Stimulated activated naive CD8-positive, alpha-beta T cell treated with anti-CD3 and anti-CD28 coated beads, Interleukin-15, Interleukin-2, amounts not matched to agents 100 ng/mL and 50 ng/mL, for 24 hours (primary cell): ENCODE results near the gene SEPTIN2.

ENCODE experiments used
- H3K27ac Mint-ChIP-seq: one replicate; pipeline ENCODE4 v1.8.0; 2021; ENCODE audit warnings: mild to moderate bottlenecking, mixed read lengths
- H3K27me3 Mint-ChIP-seq: one replicate; pipeline ENCODE4 v1.8.0; 2021; ENCODE audit warnings: mixed read lengths
- H3K36me3 Mint-ChIP-seq: one replicate; pipeline ENCODE4 v1.8.0; 2021; ENCODE audit warnings: low read depth, mixed read lengths
- H3K4me1 Mint-ChIP-seq: one replicate; pipeline ENCODE4 v1.8.0; 2021; ENCODE audit warnings: low read depth, mixed read lengths
- H3K4me3 Mint-ChIP-seq: one replicate; pipeline ENCODE4 v1.8.0; 2021; ENCODE audit warnings: mild to moderate bottlenecking, mixed read lengths
- H3K9me3 Mint-ChIP-seq: one replicate; pipeline ENCODE4 v1.8.0; 2021; ENCODE audit warnings: mixed read lengths

The SEPTIN2 gene

GRCh38 chr2:241315879-241316631, at the start of gene SEPTIN2:
SEPTIN2 (plus strand) TSS chr2:241315925; CDS start chr2:241324233, 8,308 bp downstream.
- peaks cover 77% of the 10 kb centered on the region for H3K4me1 Mint-ChIP-seq
- peak within 1 kb of the TSS; percentile 98 for H3K4me3 Mint-ChIP-seq
- peak within 1 kb of the TSS; percentile 99 for H3K27ac Mint-ChIP-seq
- H3K9me3 Mint-ChIP-seq, result no peaks in the 10 kb centered on the region
- H3K36me3 Mint-ChIP-seq, result peaks cover 38% of the 10 kb centered on the region
- no peaks in the 10 kb centered on the region for H3K27me3 Mint-ChIP-seq

- H3K27me3 Mint-ChIP-seq, result no peaks in the 10 kb centered on the region
- peaks cover 33% of the 10 kb centered on the region for H3K4me1 Mint-ChIP-seq
- no peak overlapping the region for H3K27ac Mint-ChIP-seq
- H3K36me3 Mint-ChIP-seq, result peaks cover 54% of the 10 kb centered on the region
- no peaks in the 10 kb centered on the region for H3K9me3 Mint-ChIP-seq
- H3K4me3 Mint-ChIP-seq, result no peak overlapping the region
Observed at GRCh38 chr2:241267249-241268067, 48.3 kb upstream of the SEPTIN2 start.

- H3K4me1 Mint-ChIP-seq, result peaks cover 38% of the 10 kb centered on the region
- H3K4me3 Mint-ChIP-seq, result no peak overlapping the region
- no peaks in the 10 kb centered on the region for H3K27me3 Mint-ChIP-seq
- H3K27ac Mint-ChIP-seq, result no peak overlapping the region
- peaks cover 45% of the 10 kb centered on the region for H3K36me3 Mint-ChIP-seq
- H3K9me3 Mint-ChIP-seq, result no peaks in the 10 kb centered on the region
Observed at GRCh38 chr2:241268306-241268705, 47.4 kb upstream of the SEPTIN2 start.

- Mint-ChIP-seq H3K4me3 (no peak overlapping the region), H3K27ac (no peak overlapping the region), H3K4me1 (peaks cover 43% of the 10 kb centered on the region), H3K36me3 (peaks cover 41% of the 10 kb centered on the region), H3K27me3 (no peaks in the 10 kb centered on the region), H3K9me3 (no peaks in the 10 kb centered on the region)
Observed at GRCh38 chr2:241268716-241269445, 46.8 kb upstream of the SEPTIN2 start.

GRCh38 chr2:241269707-241270520, 45.8 kb upstream of the SEPTIN2 start:
- Mint-ChIP-seq H3K27ac (no peak overlapping the region), H3K4me1 (peaks cover 50% of the 10 kb centered on the region), H3K9me3 (no peaks in the 10 kb centered on the region)

GRCh38 chr2:241270531-241270930, 45.2 kb upstream of the SEPTIN2 start:
- peaks cover 50% of the 10 kb centered on the region for H3K4me1 Mint-ChIP-seq
- peaks cover 5% of the 10 kb centered on the region for H3K9me3 Mint-ChIP-seq
- no peaks in the 10 kb centered on the region for H3K27me3 Mint-ChIP-seq
- H3K36me3 Mint-ChIP-seq, result peaks cover 49% of the 10 kb centered on the region
- H3K4me3 Mint-ChIP-seq, result peak overlapping the region; percentile 38
- H3K27ac Mint-ChIP-seq, result no peak overlapping the region

More at GRCh38 chr2:241269707-241270520, 45.8 kb upstream of the SEPTIN2 start:
- no peaks in the 10 kb centered on the region for H3K27me3 Mint-ChIP-seq
- H3K36me3 Mint-ChIP-seq, result peaks cover 46% of the 10 kb centered on the region
- H3K4me3 Mint-ChIP-seq, result no peak overlapping the region

- peaks cover 5% of the 10 kb centered on the region for H3K9me3 Mint-ChIP-seq
- H3K27me3 Mint-ChIP-seq, result no peaks in the 10 kb centered on the region
- H3K27ac Mint-ChIP-seq, result peak overlapping the region; percentile 93
- peaks cover 48% of the 10 kb centered on the region for H3K36me3 Mint-ChIP-seq
- H3K4me3 Mint-ChIP-seq, result peak overlapping the region; percentile 91
- H3K4me1 Mint-ChIP-seq, result peaks cover 50% of the 10 kb centered on the region
Observed at GRCh38 chr2:241271706-241272302, 43.9 kb upstream of the SEPTIN2 start.

- H3K4me3 Mint-ChIP-seq, result peak overlapping the region; percentile 80
- H3K9me3 Mint-ChIP-seq, result peaks cover 5% of the 10 kb centered on the region
- peaks cover 50% of the 10 kb centered on the region for H3K4me1 Mint-ChIP-seq
- peaks cover 42% of the 10 kb centered on the region for H3K36me3 Mint-ChIP-seq
- no peaks in the 10 kb centered on the region for H3K27me3 Mint-ChIP-seq
- peak overlapping the region; percentile 59 for H3K27ac Mint-ChIP-seq
Observed at GRCh38 chr2:241272303-241273209, 43.2 kb upstream of the SEPTIN2 start.

GRCh38 chr2:241273210-241274020, 42.3 kb upstream of the SEPTIN2 start:
- Mint-ChIP-seq H3K4me1 (peaks cover 47% of the 10 kb centered on the region), H3K27ac (peak overlapping the region; percentile 59), H3K27me3 (no peaks in the 10 kb centered on the region)

GRCh38 chr2:241274127-241274526, 41.6 kb upstream of the SEPTIN2 start:
- Mint-ChIP-seq H3K9me3 (peaks cover 5% of the 10 kb centered on the region), H3K27me3 (no peaks in the 10 kb centered on the region), H3K36me3 (peaks cover 26% of the 10 kb centered on the region), H3K4me1 (peaks cover 41% of the 10 kb centered on the region), H3K27ac (no peak overlapping the region), H3K4me3 (no peak overlapping the region)

More at GRCh38 chr2:241273210-241274020, 42.3 kb upstream of the SEPTIN2 start:
- peak overlapping the region; percentile 80 for H3K4me3 Mint-ChIP-seq
- H3K36me3 Mint-ChIP-seq, result peaks cover 33% of the 10 kb centered on the region
- H3K9me3 Mint-ChIP-seq, result peaks cover 5% of the 10 kb centered on the region

GRCh38 chr2:241275504-241275903, 40.2 kb upstream of the SEPTIN2 start:
- Mint-ChIP-seq H3K9me3 (peaks cover 5% of the 10 kb centered on the region), H3K4me1 (peaks cover 41% of the 10 kb centered on the region), H3K36me3 (peaks cover 29% of the 10 kb centered on the region), H3K27ac (no peak overlapping the region), H3K27me3 (no peaks in the 10 kb centered on the region), H3K4me3 (no peak overlapping the region)

- H3K27ac Mint-ChIP-seq, result no peak overlapping the region
- H3K4me1 Mint-ChIP-seq, result peaks cover 39% of the 10 kb centered on the region
- H3K9me3 Mint-ChIP-seq, result peaks cover 5% of the 10 kb centered on the region
- H3K36me3 Mint-ChIP-seq, result peaks cover 29% of the 10 kb centered on the region
- H3K4me3 Mint-ChIP-seq, result no peak overlapping the region
- no peaks in the 10 kb centered on the region for H3K27me3 Mint-ChIP-seq
Observed at GRCh38 chr2:241275910-241276309, 39.8 kb upstream of the SEPTIN2 start.
